ENCODE measurements around the gene EME2. TPM values are rescaled to one million over a fixed set of nuclear protein-coding genes. Genes with fewer than 3 reads are reported as not detected.

EME2 gene
- total and polyA plus RNA-seq, 12 donors, result 1.8 to 90.7 (median 19.2) TPM

- no peak for DNase-seq
- Histone ChIP-seq H3K27ac (no peak overlapping the region), H3K27me3 (no peaks in the 10 kb centered on the region), H3K9me3 (replicated peaks in 1 of 3) (no peaks in the 10 kb centered on the region), H3K36me3 (replicated peaks in 1 of 2) (peaks cover 0 to 87% of the 10 kb centered on the region in 2 donors), H3K4me3 (no peak overlapping the region), H3K4me1 (replicated peaks in 1 of 2) (peaks cover 3 to 5% of the 10 kb centered on the region in 2 donors)
- intact Hi-C loops (cut with DNase I), result no loop called here
- TF ChIP-seq POLR2A (IDR thresholded peaks at IDR 0.05) (no peak), CTCF (IDR thresholded peaks at IDR 0.05) (no peak)
- WGBS, 4 donors, result 88 to 92% (median 91%) methylated on average over 4 to 21 of the region's 21 CpGs
Observed at GRCh38 chr16:1764971-1765370, 7.6 kb upstream of the EME2 start.

- no peak for DNase-seq
- 85 to 92% (median 90%) methylated on average over 8 to 22 of the region's 22 CpGs for WGBS, 4 donors
Observed at GRCh38 chr16:1765826-1766225, 6.8 kb upstream of the EME2 start.

GRCh38 chr16:1766231-1766630 is 6.4 kb upstream of the EME2 start:
- no peaks in the 10 kb centered on the region for H3K9me3 ChIP-seq (replicated peaks in 1 of 3)
- intact Hi-C loops (cut with DNase I), result no loop called here
- 90 to 100% (median 95%) methylated on average over 1 to 19 of the region's 19 CpGs for WGBS, 4 donors
- H3K27me3 ChIP-seq, result no peaks in the 10 kb centered on the region
- DNase-seq, result no peak
- H3K4me3 ChIP-seq, result no peak overlapping the region
- peaks cover 4 to 14% of the 10 kb centered on the region in 2 donors for H3K4me1 ChIP-seq (replicated peaks in 1 of 2)
- H3K27ac ChIP-seq, result no peak overlapping the region
- H3K36me3 ChIP-seq (replicated peaks in 1 of 2), result peaks cover 0 to 76% of the 10 kb centered on the region in 2 donors
- TF ChIP-seq CTCF (IDR thresholded peaks at IDR 0.05), result no peak
- TF ChIP-seq POLR2A (IDR thresholded peaks at IDR 0.05), result no peak

More at GRCh38 chr16:1765826-1766225, 6.8 kb upstream of the EME2 start:
- TF ChIP-seq POLR2A (IDR thresholded peaks at IDR 0.05) (no peak), CTCF (IDR thresholded peaks at IDR 0.05) (no peak)
- Histone ChIP-seq H3K9me3 (replicated peaks in 1 of 3) (no peaks in the 10 kb centered on the region), H3K27me3 (no peaks in the 10 kb centered on the region), H3K27ac (no peak overlapping the region), H3K4me1 (replicated peaks in 1 of 2) (peaks cover 4 to 13% of the 10 kb centered on the region in 2 donors), H3K36me3 (replicated peaks in 1 of 2) (peaks cover 0 to 80% of the 10 kb centered on the region in 2 donors), H3K4me3 (no peak overlapping the region)
- intact Hi-C loops (cut with DNase I), result no loop called here

- 92 to 96% (median 92%) methylated on average over 5 to 18 of the region's 18 CpGs; no CpG with 5 or more reads in 1 of the 4 donors for WGBS, 4 donors
- peaks cover 0 to 74% of the 10 kb centered on the region in 2 donors for H3K36me3 ChIP-seq (replicated peaks in 1 of 2)
- no peaks in the 10 kb centered on the region for H3K9me3 ChIP-seq (replicated peaks in 1 of 3)
- intact Hi-C loops (cut with DNase I), result no loop called here
- DNase-seq, result no peak
- H3K4me3 ChIP-seq, result no peak overlapping the region
- H3K27me3 ChIP-seq, result no peaks in the 10 kb centered on the region
- TF ChIP-seq CTCF (IDR thresholded peaks at IDR 0.05), result no peak
- no peak overlapping the region for H3K27ac ChIP-seq
- peaks cover 4 to 15% of the 10 kb centered on the region in 2 donors for H3K4me1 ChIP-seq (replicated peaks in 1 of 2)
Observed at GRCh38 chr16:1766701-1767100, 5.9 kb upstream of the EME2 start.

Measured in adrenal gland (tissue), 12 donors.